Fibroblast of skin of left biceps (primary cell): ENCODE measurements around the gene HYAL3.

ENCODE experiments used
- DNase-seq, 2 experiments: peaks; one replicate each; pipeline ENCODE4 v3.0.0-alpha.2; 2013; ENCODE audit warnings: low read depth in 2 of 2

HYAL3 gene, protein sequence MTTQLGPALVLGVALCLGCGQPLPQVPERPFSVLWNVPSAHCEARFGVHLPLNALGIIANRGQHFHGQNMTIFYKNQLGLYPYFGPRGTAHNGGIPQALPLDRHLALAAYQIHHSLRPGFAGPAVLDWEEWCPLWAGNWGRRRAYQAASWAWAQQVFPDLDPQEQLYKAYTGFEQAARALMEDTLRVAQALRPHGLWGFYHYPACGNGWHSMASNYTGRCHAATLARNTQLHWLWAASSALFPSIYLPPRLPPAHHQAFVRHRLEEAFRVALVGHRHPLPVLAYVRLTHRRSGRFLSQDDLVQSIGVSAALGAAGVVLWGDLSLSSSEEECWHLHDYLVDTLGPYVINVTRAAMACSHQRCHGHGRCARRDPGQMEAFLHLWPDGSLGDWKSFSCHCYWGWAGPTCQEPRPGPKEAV

DNA sequence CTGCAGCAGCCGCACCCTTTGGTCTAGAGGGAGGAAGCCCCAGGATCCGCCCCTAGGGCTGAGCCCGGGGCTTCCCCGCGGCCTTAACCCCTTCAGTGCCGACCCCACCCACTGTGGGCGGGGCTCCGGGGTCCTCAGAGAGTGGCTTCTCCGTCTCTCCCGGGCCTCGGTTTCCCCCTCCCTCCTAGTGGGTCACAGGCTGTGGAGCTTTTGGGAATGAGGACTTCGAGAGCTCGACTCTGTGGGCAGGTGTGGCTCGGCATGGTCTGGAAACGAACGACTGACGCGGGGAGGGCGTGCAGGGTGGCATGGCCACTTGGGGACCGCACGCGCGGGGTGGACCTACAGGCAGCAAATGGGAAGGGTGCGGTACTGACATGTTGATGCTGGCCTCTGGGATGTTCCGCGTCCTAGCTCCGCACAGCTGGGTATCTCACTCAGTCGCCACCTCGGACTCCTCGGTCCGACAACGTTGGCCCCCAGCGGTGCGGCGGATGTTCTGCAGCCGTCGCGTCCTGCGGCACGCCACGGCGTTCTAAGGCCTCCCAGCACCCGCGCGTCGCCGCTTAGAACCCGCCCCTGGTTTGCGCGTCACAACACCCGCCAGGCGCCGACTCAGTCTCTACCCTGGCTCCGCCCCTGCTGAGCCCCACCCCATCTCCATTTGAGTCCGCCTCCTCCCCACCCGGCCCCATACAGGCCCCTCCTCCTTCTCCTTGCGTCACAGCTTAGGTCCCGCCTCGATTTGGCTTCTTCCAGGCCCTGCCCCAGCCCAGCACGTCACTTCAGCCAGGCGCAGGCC is at the start of gene HYAL3, which contains the start of gene NAA80:
Gene HYAL3, minus strand, starts transcription at position 570 of the 802 bp plus-strand sequence. CDS start 3,803 bp downstream, outside the sequence.
Gene NAA80, minus strand, starts transcription at position 570 of the 802 bp plus-strand sequence. CDS start 1,942 bp downstream, outside the sequence.
- peak; percentile 98 for DNase-seq

DNA sequence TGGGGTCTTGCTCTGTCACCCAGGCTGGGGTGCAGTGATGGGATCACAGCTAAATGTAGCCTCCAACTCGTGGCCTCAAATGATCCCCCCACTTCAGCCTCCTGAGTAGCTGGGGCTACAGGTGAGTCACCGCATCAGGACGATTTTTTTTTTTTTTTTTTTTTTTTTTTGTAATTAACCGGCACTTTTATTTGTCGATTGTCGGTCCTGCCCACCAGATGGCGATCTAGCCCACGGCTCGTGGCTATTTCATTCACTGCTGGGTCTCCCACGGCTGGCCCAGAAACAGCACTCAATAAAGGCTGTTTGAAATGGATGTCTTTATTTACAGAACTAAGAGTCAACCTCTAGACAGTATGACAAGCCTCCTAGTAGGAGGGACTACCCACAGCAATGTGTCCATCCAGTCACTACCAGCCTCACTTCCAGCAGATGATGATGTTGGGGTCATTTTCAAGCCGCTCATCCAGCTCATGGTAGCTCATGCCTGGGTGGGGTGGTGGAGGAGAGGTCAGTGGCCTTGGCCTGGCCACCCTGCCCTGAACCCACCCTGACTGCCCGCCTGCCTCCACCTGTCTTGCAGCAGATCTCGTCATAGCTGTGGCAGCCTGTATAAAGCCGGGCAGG is 48.1 kb upstream of the HYAL3 start:
- DNase-seq: no peak

DNA sequence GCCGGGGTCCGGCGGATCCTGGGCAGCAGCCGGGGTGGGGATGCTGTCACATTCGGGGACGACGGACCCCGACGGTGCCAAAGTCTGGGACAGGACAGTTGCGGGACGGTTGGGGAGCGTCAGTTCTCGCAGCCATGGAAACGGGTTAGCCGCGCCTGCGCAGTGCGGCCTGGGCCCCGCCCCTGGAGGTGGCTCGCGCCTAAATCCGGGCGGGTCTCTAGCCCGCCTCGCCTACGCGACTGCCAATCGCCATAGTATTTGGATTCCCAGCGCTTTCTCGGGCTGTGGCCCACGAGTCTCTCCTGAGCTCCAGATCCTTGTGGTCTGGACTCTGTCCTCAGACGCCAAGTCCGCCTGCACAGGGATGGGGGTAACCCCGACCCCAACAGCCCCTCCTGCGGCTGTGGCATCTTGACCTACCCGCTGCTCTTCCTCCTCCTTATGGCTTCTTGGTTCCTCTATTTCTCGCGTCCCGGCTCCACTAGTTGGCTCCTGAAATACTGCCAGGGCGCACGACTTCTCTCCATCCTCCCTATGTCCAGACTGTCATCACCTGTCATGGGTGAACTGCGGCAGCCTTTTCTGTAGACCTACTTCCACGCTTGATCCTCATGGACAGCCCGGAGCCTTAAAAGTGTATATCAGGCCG is 46.5 kb upstream of the HYAL3 start, which contains the start of gene ZMYND10:
Gene ZMYND10, minus strand, starts transcription at position 147 of the 649 bp plus-strand sequence. CDS start 153 bp downstream, outside the sequence.
- DNase-seq: no peak

DNA sequence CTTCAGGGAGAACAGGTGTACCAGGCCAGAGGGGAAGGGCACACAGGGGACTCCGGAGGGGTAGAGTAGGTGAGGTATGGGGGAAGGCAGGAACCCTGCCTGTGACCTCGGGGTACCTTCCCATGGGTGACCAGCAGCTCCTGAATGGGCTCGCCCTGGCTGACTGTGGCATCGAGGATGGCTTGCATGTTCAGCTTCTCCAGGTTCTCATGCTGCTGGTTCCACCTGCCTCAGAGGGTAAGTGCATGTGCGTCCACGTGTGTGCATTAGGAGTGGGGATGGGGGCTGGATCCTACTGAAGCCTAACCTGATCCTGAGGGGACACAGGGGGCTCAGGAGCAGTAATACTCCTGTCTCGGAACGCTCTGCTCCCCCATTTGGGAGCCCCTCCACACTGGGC is 45.8 kb upstream of the HYAL3 start:
- no peak for DNase-seq

DNA sequence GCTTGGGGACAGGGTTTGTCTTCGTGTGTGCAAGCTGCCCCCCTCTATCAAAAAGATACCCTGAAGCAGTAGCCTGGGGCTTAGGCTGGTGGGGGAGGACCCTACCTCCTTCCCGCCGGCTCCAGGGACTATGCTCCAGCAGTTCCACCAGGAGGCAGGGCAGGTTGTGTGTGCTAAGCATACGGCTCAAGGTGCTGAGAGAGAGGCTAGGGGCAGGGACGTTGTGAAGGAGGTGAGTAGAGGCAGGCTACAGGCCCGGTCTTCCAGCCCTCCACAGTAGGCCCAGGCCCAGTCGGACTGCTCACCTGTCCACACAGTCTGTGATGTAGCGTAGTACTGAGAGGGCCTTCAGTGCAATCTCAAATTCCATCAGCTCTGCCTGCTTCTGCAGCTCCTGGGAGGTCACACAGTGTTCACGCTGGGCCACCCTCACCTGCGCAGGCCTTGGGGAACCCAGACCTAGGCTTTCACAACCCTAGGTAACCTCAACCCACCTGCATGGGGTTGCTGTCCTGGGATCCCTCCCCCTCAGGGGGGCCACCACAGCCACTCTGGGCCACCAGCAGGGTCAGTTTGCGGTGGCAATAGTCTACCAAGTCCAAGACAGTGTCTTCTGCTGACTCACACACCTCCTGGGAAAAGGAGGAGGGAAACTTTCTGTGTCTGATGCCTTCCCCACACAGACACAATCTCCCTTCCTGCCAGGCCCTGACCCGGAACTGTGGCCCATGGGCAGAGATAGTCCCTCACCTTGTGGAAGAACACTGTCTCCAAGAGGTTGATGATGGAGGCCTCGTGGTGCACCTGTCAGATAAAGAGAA is 43.8 kb upstream of the HYAL3 start:
- DNase-seq: no peak

DNA sequence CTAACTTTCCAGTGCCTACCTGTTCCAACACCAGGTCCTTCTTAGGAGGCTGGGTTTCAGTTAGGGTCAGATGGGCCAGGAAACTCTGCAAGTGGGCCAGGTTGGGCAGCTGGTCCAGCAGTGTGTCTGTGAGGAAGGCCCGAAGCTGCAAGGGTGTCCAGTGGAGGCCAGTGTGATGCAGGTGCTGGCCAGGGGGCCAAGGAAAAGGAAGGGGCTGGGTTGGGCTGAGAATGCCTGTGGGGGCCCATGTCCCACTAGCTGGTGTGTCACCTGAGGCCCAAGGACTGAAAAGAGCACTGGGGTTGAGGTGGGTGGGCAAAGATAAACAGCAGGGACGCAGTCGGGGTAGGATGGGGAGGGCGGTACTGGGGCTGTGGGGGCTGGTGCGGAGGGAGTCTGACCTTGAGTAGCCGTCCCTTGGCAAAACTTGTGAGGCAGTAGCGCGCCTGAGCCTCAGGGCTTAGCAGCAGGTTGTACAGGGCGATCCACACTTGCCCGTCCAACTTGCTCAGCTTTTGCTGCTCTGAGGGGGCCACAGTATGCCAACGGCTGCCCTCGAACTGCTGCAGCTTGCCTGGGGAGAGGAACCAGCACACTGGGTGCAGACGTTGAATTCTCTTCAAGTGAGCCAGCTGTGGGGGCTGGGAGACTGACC is 42.9 kb upstream of the HYAL3 start:
- no peak for DNase-seq

DNA sequence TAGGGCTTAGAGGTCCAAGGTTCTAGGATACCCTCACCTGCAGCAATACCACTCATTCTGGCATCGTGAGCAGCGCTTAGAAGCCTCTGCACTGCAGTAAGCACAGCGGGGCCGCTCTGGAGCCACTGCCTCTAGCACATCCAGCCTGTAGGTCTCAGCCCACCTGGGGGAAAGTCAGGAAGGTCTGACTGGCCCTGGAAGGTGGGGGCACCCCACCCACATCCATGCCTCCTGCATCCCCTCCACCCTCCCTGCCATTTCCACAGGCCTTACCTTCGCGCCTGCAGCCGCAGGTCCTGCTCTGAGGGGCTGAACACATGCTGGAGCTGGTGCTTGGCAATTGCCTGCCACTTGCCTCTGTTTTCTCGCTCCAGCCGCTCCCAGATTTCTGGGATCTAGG is 42.3 kb upstream of the HYAL3 start:
- no peak for DNase-seq

DNA sequence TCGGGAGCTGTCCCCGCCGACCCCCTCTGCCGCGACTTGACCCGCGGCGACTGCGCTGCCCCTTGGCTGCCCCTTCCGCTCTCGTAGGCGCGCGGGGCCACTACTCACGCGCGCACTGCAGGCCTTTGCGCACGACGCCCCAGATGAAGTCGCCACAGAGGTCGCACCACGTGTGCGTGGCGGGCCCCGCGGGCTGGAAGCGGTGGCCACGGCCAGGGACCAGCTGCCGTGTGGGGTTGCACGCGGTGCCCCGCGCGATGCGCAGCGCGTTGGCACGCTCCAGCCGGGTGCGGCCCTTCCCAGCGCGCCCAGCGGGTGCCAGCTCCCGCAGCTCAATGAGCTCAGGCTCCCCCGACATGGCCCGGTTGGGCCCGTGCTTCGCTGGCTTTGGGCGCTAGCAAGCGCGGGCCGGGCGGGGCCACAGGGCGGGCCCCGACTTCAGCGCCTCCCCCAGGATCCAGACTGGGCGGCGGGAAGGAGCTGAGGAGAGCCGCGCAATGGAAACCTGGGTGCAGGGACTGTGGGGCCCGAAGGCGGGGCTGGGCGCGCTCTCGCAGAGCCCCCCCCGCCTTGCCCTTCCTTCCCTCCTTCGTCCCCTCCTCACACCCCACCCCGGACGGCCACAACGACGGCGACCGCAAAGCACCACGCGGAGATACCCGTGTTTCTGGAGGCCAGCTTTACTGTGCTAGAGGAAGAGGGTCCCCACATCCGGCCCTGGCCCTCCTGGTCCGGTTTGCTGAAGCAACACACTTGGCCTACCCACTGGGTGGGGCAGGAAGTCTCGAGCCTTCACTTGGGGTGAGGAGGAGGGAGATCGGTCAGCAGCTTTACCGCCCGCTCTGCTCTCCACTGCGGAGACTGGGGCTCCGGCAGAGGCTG is 41.5 kb upstream of the HYAL3 start, which contains the start of gene RASSF1:
Gene RASSF1, minus strand, starts transcription at position 389 of the 882 bp plus-strand sequence. Its CDS starts 31 bp downstream, at position 358.
- no peak for DNase-seq

DNA sequence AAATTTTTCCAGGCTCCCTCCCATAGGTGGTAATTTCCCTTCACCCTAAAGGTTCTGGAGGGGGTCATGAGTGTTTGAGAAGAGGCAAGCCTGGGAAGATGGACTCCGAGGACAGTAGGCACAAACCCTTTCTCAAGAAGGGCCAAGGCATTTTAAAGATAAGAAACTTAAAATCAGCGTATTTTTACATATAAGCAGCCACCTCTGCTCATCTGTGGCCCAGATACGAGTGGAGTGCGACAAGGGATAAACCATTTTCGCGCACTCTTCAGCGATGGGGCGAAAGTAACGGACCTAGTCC is 40.9 kb upstream of the HYAL3 start:
- no peak for DNase-seq

DNA sequence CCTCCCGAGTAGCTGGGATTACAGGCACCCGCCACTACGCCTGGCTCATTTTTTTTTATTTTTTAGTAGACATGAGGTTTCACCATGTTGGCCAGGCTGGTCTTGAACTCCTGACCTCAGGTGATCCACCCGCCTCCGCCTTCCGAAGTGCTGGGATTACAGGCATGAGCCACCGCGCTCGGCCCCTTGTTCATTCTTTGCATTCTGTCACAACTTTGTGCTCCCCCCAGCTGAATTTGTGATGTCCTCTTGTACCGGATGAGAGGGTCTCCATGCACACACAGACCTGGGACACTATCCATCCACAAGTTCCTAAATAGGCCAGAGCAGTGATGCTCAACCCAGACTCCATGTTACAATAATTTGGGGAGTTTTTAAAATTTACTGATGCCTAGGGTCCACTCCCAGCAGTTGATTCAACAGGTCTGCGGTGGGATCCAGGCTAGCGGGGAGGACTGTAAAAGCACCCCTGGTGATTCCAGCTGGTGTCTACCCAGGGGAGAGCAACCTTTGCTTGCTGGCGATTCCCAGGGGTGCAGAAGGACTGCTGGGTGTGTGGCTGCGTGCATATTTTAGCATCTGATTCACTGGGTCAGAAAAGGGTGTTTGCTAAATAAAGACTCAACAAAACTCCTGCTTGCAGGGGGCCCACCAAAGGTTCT is 40.4 kb upstream of the HYAL3 start:
- DNase-seq: no peak

DNA sequence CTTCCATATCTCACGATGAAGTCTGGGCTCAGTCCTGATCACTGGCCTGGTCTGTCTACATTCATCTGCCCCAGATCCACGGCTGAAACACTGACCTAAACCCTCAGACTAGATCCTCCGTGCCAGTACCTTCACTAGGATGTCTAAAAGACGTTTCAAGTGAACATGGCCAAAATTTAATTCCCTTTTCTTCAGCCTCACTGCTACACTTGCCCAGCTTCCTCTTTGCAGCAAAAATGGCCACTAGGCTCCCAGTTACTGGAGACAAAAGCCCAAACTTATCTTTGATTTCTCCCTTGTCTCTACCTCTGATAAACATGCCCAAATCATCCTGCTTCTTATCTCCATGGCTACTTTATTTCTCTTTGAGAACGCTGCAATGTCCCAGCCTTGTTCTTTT is 39.8 kb upstream of the HYAL3 start:
- no peak for DNase-seq

DNA sequence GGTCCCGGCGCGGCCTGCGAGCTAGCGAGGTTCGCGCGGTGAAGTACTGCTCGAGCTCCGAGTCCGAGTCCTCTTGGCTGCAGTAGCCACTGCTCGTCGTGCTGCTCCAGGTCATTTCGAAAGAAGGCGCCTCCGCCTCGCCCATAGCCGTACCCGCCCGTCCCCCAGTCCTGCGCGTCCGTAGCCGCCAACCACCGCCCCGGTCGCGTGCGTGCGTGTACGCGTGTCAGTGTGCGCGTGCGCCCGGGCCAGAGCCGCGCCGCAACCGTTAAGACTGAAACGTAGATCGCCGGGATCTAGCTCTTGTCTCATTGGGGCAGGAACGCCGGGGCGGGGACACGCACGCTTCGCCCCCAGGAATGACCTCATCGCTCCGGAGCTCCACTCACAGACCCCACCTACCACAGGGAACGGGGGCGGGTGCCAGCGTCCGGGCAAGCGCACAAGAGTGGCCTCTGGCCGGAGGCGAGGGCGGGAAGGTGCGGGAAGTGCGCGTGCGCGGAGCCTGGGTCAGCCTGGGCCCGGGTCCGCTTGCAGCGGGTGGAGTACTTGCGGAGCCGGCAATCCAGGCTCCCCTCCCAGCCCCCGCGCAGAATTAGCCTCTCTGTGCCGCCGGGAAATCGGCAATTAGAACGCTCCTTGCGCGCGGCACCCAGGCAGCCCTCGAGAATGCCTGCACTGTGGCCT is 38.1 kb upstream of the HYAL3 start:
- DNase-seq: peak; percentile 96 to 97

DNA sequence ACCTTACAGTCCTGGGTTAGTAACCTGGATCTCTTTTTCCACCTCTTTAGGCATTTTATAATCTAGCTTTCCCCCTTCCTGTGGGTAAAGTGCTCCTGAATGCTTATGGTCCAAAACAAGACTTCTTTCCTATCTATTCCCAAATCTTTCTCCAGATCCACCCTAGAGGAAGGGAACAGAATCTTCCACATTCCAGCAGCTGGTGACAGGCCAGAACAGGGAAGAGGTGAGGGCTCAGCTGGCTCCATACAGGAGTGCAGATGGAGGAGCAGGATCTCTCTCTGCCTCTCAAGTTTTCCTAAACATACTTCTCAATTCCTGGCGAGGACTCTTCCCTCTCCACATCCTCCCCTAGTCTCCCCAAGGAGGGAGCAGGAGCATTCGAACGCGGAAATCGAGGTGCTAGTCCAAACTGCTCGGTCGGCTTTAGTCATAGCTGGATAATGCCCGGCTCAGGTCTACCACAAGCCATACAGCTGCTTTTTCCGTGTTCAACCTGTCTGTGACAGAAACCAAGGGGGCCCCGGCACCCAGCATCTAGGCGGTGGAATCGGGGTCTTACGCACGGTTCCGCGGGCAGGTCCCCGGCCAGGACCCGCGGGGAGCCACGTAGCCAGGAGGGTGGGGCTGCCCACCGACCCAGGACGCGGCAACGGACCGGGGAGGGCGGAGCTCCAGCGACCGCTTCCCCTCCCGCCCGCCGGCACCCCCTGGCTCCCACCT is 37.4 kb upstream of the HYAL3 start:
- DNase-seq: no peak

DNA sequence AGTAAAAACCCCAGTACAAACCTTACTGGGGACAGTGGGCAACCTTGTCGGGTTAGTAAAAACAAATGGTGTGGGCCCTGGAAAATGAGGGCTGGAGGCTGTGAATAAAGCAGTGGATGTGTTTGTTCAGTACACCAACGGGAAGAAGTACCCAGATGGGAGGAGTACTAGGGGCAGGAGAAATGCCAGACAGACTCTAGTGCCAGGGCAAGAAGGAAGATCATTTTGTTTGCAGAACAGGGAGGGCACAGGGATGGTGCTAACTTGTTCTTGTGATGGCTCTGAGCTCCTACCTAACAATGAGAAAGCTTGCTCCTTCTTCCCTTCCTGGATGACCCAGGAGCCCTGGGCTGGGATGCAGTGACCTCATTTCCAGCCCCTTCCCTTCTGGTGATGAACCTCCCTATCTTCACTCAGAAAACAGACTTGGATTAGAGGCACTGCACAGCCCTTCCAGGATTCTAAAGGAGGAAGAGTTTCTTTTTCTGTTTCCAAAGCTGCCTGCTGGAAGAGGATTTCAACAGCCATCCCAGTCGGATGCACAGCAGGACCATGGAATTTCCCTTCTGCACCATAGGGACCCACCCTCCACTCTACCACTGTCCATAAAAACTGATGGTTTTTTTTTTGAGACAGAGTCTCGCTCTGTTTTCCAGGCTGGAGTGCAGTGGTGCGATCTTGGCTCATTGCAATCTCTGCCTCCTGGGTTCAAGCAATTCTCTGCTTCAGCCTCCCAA is 35.3 kb upstream of the HYAL3 start:
- no peak for DNase-seq

DNA sequence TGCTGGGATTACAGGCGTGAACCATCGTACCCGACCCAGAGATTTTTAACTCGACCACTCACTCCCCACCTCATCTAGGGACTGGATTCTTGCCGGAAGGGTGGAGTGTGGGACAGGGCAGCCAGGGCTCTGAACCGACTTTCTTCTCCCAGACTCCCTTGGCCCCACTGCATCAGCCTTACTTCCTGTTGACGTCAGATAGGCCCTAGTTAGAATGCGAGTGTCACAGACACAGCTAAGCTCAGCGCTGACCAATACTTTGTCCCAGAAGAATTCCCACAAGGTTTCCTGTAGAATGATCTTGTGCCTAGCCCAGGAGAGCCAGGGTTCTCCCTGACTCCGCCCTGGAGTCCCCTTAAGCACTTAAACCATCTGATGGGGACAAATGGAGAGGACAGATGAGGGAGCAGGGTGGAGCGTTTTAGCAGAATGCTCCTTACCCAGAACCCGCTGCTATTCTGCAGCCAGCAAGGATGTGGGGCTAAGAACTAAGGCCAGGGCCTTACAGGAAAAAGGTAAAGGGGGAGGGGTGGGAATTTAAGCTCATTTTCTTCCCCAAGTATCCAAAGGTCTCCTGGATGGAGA is 34.6 kb upstream of the HYAL3 start:
- no peak for DNase-seq

DNA sequence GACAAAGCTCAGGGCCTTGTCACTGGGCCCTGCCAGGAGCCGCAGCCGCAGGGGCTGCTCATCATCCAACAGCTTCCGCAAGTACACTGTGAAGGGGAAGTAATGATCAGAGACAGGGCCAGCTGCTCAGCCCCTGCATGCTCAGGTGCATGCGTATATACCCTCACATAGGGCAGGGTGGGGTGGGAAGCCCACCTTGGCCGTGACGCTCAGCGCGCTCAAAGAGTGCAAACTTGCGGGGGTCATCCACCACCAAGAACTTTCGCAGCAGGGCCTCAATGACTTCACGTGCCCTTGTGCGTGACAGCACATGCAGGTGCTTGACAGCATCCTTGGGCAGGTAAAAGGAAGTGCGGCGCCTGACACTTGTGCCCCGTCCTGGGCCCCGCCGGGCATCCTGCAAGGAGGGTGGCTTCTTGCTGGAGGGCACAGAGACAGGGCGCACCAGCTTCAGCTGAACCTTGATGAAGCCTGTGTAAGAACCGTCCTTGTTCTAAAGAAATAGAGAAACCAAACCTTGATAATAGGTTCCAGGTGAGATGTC is 32.2 kb upstream of the HYAL3 start:
- no peak for DNase-seq
